ENCODE data around the gene SLC5A10.
"Not testable (repeated sequence)": the region's sequence is repeated elsewhere in the genome, so short reads cannot be mapped to it uniquely, and the experiment has no call there.

- TF ChIP-seq CTCF, EP300, POLR2A (IDR thresholded peaks at IDR 0.05): not testable (repeated sequence)
Measured at GRCh38 chr17:19028671-19029070, 76.7 kb downstream of the SLC5A10 start.

Measured in ovary (tissue), 3 donors.